ENCODE measurements around the gene C15orf39. TPM values are rescaled to one million over a fixed set of nuclear protein-coding genes. Genes with fewer than 3 reads are reported as not detected.

C15orf39 gene
- total and polyA plus RNA-seq, 2 experiments from 2014 or later = 13.4 to 54.1 TPM

DNA sequence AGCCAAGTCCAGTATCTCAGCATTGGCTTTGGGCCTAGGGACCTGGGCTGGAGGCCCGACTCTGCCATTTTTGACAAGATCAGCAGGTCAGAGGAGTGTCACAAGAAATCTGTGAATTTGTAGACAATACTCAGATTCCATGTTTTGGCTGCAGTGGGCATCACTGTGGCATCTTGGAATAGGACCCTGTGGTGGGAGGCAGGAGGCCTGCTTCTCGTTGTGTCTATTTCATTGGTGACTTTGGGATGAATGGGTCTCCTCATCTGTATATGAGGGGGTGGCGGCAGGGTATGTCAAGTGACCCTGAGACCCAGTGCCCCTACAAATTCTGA is 3.3 kb downstream of the C15orf39 start:
- Mint-ChIP-seq H3K4me3 (peak overlapping the region; percentile 58; the same call in 1 of the 3 replicates), H3K27ac (no peak overlapping the region; the same call in 1 of the 2 replicates), H3K27me3 (ENCODE audit: insufficient read depth, low read depth, poor library complexity) (peaks cover 19% of the 10 kb centered on the region), H3K36me3 (ENCODE audit: low read depth) (peaks cover 34% of the 10 kb centered on the region), H3K9me3 (no peaks in the 10 kb centered on the region), H3K4me1 (peaks cover 37% of the 10 kb centered on the region)
- peak overlapping the region; percentile 68; the same call in 1 of the 2 replicates for H3K4me2 ChIP-seq
- H3K36me3 ChIP-seq (ENCODE audit: insufficient read depth) = peaks cover 9% of the 10 kb centered on the region; the same call in 1 of the 2 replicates
- no peak overlapping the region for H2AFZ ChIP-seq
- no peak overlapping the region for H3K4me3 ChIP-seq
- peaks cover 66% of the 10 kb centered on the region for H3K79me2 ChIP-seq (replicated peaks; ENCODE audit: insufficient read depth)
- peaks cover 51% of the 10 kb centered on the region for H4K20me1 ChIP-seq (replicated peaks; ENCODE audit: insufficient read depth)
- H3K27me3 ChIP-seq (ENCODE audit: insufficient read depth) = no peaks in the 10 kb centered on the region
- H3F3A ChIP-seq (replicated peaks; ENCODE audit: low read depth) = peaks cover 11% of the 10 kb centered on the region
- peaks cover 33% of the 10 kb centered on the region for H3K4me1 ChIP-seq (ENCODE audit: insufficient read depth)
- DNase-seq (ENCODE audit: low spot score) (no peak), ATAC-seq (no peak)
- TF ChIP-seq ZNF114 (CRISPR knock-in tag; IDR thresholded peaks at IDR 0.05) = no peak
- TF ChIP-seq EZH2 (IDR thresholded peaks at IDR 0.05; ENCODE audit: low read depth, unreplicated experiment) = no peak
- TF ChIP-seq, protein P1, sequence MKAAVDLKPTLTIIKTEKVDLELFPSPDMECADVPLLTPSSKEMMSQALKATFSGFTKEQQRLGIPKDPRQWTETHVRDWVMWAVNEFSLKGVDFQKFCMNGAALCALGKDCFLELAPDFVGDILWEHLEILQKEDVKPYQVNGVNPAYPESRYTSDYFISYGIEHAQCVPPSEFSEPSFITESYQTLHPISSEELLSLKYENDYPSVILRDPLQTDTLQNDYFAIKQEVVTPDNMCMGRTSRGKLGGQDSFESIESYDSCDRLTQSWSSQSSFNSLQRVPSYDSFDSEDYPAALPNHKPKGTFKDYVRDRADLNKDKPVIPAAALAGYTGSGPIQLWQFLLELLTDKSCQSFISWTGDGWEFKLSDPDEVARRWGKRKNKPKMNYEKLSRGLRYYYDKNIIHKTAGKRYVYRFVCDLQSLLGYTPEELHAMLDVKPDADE (IDR thresholded peaks at IDR 0.05) = no peak
- no peak for TF ChIP-seq NANOG (IDR thresholded peaks at IDR 0.05; ENCODE audit: borderline replicate concordance)
- no peak overlapping the region for H3K27ac ChIP-seq (ENCODE audit: low read depth)
- H3K9me2 ChIP-seq (ENCODE audit: insufficient read depth) = no peaks in the 10 kb centered on the region

DNA sequence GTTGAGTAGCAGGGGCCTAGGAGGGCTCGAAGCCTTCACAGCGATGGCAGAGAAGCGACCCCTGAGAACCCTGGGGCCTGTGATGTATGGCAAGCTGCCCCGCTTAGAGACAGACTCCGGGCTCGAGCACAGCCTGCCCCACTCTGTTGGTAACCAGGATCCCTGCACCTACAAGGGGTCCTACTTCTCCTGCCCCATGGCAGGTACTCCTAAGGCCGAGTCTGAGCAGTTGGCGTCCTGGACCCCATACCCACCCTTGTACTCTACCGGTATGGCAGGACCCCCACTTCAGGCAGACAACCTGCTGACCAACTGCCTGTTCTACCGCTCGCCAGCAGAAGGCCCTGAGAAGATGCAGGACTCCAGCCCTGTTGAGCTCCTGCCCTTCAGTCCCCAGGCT is 4.3 kb downstream of the C15orf39 start:
- H4K20me1 ChIP-seq (replicated peaks; ENCODE audit: insufficient read depth) = peaks cover 52% of the 10 kb centered on the region
- no peak overlapping the region for H3K27ac ChIP-seq (ENCODE audit: low read depth)
- H3K27ac Mint-ChIP-seq = no peak overlapping the region
- TF ChIP-seq CREB1 (CRISPR knock-in tag; IDR thresholded peaks at IDR 0.05; ENCODE audit: low read depth) (no peak), EZH2phosphoT487 (IDR thresholded peaks at IDR 0.05; ENCODE audit: unreplicated experiment) (no peak), ZNF331 (CRISPR knock-in tag; IDR thresholded peaks at IDR 0.05; ENCODE audit: low read depth) (no peak)
- TF ChIP-seq, protein P2, sequence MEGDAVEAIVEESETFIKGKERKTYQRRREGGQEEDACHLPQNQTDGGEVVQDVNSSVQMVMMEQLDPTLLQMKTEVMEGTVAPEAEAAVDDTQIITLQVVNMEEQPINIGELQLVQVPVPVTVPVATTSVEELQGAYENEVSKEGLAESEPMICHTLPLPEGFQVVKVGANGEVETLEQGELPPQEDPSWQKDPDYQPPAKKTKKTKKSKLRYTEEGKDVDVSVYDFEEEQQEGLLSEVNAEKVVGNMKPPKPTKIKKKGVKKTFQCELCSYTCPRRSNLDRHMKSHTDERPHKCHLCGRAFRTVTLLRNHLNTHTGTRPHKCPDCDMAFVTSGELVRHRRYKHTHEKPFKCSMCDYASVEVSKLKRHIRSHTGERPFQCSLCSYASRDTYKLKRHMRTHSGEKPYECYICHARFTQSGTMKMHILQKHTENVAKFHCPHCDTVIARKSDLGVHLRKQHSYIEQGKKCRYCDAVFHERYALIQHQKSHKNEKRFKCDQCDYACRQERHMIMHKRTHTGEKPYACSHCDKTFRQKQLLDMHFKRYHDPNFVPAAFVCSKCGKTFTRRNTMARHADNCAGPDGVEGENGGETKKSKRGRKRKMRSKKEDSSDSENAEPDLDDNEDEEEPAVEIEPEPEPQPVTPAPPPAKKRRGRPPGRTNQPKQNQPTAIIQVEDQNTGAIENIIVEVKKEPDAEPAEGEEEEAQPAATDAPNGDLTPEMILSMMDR (conservative IDR thresholded peaks at IDR 0.05; ENCODE audit: low read depth in 2 of 2) = no peak
- no peaks in the 10 kb centered on the region for H3K27me3 ChIP-seq (ENCODE audit: insufficient read depth)
- no peak overlapping the region for H3K4me2 ChIP-seq
- H3K4me1 Mint-ChIP-seq = peaks cover 29% of the 10 kb centered on the region
- H3K36me3 ChIP-seq (ENCODE audit: insufficient read depth) = peaks cover 10% of the 10 kb centered on the region; the same call in 1 of the 2 replicates
- no peak overlapping the region for H3K4me3 ChIP-seq
- peaks cover 5% of the 10 kb centered on the region for H3F3A ChIP-seq (replicated peaks; ENCODE audit: low read depth)
- H3K4me3 Mint-ChIP-seq = no peak overlapping the region
- peaks cover 23% of the 10 kb centered on the region for H3K4me1 ChIP-seq (ENCODE audit: insufficient read depth)
- H3K36me3 Mint-ChIP-seq (ENCODE audit: low read depth) = peaks cover 42% of the 10 kb centered on the region
- H3K27me3 Mint-ChIP-seq (ENCODE audit: insufficient read depth, low read depth, poor library complexity) = peaks cover 18% of the 10 kb centered on the region
- H3K79me2 ChIP-seq (replicated peaks; ENCODE audit: insufficient read depth) = peaks cover 71% of the 10 kb centered on the region
- no peaks in the 10 kb centered on the region for H3K9me2 ChIP-seq (ENCODE audit: insufficient read depth)
- ATAC-seq (no peak), DNase-seq (ENCODE audit: low spot score) (no peak)
- no peak overlapping the region for H2AFZ ChIP-seq
- H3K9me3 Mint-ChIP-seq = no peaks in the 10 kb centered on the region

Measured in GM23338 (cell line).